Stimulated activated CD4-positive, alpha-beta T cell treated with anti-CD3 and anti-CD28 coated beads, Interleukin-4, amount 100 ng/mL, for 24 hours (primary cell): ENCODE results near the gene CACNA1D.
"Not testable (repeated sequence)": the region's sequence is repeated elsewhere in the genome, so short reads cannot be mapped to it uniquely, and the experiment has no call there.

Experiments used
- DNase-seq: peaks from one replicate; pipeline ENCODE4 v3.0.0-alpha.2; 2020

Gene CACNA1D

DNA sequence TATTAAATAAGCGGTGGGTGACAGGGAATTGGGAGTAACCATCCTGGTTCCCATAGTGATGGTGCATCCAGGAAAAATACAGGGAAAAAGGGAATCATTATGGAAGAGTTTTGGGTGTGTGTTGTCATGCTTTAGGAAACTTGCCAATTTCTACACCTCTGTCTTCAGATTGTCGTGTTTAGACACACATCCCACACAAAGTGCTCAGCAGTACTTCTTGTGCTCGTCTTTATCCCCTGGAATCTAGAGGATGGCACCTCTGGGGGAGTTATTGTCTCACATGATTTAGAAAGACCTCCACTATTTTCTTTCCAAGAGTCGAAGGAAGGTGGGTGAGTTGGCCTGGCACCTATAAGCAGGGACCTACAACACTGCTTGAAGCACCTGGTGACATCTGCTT is 35.8 kb downstream of the CACNA1D start:
- DNase-seq: no peak

DNA sequence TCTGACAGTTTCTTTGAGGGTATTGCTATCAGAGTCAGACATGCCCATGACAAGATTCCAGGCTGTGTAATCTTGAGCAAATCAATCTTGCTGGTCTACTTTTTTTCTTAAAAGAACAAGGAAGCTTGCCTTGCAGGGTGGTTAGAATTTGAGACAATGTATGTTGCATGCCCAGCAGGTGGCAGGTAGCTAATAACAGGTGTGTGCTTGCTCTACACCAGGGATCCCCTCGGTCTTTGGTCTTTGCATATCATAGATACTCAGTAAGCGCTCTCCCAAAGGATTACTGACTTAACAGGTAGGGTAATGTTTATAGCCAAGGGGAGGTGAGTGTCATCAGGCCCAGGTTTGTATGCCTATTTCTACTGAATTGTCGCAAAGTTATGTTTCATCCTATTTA is 37.3 kb downstream of the CACNA1D start:
- no peak for DNase-seq

DNA sequence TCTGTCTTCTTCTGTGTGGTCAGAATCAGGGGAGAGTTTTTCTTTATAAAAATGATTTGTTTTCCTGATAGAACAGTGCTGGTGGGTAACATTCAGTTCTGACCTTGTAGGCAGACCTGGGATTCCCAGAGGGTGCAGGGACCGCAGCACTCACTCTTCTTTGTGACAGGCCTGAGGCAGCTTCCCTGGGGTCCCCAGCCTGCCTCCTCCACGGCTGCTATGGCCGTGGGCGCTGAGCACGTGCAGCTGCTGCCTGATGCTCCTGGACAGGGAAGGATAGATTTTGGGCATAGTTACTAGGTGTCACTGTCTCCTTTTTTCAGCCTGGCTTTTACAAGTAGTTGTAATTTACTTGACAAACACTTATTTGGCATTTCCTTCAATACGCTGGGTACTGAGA is 39.1 kb downstream of the CACNA1D start:
- DNase-seq: no peak

DNA sequence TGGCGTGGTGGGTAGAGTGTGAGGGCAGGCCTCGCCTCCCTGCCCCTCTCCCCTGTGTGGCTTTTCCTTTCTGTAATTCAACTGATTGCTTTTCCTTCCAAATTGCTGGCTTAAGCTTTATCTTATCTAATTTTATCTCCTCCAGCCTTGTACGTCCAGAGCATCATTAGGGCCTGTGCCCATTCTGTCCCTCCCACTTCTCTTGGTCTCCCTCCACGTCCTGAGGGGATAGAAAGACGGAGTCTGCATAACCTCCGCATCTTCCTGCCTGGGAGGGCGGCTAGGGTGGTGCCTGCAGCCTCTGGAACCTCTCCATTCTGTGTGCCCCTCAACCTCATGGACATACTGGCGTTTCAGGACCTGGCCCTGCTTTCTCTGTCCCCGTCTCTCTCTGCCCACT is 39.8 kb downstream of the CACNA1D start:
- DNase-seq: no peak

DNA sequence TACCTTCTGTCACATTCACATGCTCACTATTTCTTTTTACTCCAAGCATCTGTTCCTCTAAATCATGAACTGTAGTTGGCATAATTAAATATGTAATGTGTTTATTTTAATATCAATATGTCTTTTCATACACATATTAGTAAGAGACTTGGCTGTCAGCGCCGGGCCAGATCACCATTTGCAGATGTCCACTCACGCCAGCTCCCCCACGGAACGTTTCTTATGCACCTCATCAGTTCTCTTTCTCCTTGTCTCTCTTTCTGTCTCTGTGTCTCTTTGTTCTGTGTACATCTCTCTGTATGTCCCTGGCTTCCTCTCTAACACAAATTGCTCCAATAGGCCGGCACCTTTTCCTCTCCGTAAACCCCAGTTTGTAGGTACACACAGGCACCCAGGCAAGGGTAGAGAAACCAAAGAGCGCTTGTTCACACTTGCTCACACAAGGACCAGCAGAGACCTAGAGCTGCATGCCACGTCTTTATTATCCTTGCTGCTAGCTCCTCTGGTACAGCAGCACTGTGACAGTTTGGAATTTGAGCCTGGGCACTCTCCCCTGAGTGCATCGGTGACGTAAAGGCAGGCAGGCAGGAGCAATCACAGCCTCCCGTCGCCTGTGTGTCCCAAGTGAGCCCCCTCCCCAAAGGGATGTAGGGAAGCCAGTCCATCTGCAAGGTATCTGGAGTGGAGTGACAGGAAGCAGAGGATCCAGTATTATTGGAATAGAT is 40.4 kb downstream of the CACNA1D start:
- no peak for DNase-seq

DNA sequence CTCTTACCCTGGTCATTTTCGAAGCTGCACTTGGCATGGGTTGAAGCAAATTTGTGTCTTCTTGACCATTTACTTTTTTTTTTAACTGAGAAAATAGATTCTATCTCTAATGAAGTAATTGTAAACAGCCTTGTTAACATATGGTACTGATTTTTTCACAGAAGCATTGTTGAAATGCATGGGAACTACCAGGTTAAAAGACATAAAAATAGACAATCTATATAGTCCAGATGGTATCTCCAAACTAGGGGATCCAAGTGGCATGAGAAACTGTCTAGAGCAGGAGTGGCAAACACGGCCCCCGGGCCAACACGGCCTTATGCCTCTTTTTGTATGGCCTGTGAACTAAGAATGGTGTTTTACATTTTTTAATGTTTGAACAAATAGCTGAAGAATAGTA is 41.9 kb downstream of the CACNA1D start:
- DNase-seq: no peak

DNA sequence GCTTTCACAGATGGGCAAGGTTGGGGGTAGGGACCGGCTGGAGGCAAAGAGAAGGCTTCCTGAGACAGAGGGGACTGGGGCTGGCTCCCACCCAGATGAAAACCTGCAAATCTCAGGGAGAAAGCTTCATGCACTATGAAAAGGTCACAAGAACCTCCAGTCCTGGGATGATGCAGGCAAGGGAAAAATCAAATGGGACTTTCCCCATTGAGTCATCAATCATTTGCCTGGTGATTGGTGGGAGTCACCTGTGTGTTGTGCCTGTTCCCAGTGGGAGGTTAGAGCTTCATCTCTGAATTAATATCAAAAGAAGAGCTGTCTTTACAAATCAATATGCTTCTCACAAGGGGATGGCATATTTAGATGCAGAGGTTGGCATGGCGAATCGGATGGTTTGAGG is 49.9 kb downstream of the CACNA1D start:
- no peak for DNase-seq

DNA sequence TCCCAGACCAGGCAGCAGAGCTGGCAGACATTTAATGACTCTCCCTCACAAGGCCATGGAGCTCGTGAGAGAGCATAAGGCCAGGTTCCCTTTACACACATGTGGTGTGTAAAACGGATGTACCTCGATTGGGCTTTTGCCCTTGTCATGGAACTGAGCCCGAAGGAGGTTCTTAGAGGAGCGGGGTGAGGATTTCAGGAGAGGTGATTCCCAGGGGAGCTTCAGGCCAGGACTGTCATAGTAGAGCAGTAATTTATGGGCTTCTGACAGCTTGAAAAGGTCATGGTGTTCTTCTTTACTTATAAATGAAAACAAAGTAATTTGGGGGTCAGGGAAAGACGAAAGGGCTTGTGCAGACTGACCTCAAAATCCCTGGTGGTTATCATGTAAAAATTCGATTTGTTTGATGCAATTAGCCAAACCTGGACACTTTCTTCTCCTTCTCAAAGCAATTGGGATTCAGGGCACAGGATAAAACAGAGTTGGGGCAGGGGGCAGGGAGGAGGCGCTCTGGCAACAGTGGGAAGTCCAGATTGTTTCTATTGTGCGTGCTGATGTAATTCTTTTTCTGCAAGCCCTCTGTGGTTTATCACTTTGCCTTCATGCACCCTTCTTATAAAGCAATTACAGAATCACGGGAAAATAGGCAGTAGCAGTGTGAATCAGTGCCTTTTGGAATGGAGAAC is 51.0 kb downstream of the CACNA1D start:
- DNase-seq: no peak

DNA sequence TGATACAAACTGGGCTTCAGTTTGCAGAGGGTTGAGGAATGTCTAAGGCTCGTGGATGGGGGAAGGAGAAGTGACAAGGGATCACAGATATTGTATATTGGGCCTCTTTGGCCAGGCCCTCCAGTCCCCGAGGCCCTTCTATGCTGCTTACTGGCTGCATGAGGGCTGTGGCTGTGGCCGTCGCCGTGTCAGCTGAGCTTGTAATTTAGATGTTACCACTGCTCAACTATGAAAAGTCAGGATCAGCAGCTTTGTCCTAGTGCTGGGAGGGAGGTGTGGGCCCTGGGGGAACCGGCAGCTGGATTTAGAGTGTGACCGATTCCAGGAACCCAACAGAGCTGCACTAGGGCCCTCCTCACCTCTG is 51.6 kb downstream of the CACNA1D start:
- no peak for DNase-seq

DNA sequence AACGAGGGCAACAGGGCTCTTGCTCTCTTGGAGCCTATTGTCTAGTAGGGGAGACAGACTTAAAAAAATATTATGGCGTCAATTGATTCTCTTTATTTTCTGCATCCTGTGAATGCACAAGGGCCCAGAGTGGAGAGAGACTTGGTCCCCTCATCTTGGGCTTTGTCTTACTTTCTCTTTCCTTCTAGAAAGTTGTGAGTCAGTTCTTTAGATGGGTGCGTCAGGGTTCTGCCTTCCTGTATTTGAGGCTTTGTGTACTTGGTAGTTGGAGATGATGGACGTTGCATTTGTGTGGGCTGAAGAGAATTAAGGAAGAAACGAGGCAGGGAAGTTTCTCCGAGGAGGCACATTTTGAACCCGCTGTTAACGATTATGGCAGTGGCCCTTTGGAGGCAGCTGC is 52.9 kb downstream of the CACNA1D start:
- DNase-seq: no peak

DNA sequence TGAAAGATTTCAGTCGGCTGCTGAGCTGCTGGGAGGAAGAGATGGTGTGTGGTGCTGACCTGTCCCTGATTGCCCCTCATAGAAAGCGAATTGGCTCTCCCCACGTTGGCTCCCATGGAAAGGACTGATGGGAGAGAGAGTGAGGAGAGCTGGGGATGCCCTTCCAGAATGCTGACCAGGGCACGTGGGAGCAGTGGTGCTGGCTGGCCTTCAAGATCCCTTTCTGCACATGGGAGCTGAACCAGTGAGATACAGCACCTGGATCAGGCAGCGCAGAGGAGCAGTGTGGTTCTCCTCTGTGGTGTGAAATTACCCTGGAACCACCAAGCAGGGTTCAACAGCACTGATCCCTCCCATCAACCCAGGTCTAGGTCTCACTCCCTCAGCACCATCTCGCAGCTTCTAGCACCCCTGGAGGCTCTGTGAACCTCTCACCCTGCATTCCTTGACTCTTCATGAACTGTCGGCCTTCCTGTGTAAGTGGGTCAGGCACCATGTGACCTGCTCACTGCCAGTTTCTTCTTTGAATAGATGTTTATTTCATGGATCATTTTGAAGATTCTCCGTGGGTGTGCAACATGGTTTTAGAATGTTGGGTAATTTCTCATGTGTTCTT is 55.7 kb downstream of the CACNA1D start:
- DNase-seq: no peak

DNA sequence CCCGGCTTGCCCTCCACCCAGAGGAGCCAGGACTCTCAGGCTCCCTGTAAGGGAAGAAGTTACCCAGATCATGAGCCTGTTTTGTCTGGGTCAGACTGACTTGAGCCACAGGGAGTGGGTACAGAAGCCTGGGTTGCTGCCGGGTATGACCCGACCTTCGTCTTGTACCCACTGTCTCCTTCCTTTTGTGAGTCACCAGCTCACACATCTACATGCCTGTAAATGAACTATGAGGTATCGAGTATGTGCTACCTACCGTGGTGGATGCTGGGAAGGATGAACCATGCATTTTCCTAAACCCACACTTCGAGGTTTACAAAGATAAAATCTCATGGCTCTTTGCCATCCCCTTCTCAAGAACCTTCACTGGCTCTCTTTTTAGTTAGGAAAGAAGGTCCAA is 56.9 kb downstream of the CACNA1D start:
- no peak for DNase-seq

DNA sequence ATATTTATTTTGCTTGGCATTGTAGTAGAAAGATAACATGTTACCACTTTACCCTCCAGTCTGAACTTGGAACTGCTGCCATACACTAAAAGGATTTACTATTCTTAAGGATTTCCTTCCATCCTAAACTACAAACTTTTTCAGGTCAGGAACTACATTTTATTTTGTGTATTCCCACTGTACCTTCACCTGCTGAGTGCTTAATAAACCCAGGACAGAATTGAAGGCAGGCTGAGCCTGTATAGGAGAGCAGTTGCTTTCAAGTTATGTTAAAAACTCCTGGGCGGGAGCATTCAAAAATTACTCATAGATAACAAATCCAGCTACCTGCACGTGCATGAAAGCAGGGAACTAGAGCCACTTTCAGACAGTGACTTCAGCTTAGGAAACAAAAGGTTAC is 58.3 kb downstream of the CACNA1D start:
- DNase-seq: no peak

DNA sequence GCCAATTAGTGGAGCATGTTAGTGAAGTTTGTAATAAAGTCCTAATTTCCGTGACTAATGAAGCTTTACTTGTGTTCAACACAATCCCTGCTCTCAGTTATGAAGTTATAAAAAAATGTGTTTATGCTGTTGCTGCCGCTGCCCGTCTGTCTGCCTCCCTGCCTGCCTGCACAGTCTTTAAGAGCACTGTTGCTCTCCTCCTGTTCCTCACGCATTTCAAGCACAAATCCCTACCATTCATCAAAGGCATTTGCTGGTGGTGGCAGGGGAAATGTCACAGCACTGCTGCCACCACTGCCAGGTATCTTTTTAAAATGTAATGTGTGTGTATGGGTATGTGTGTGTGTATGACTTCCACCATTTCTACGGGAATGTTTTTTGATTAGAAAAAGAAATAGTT is 58.8 kb downstream of the CACNA1D start:
- no peak for DNase-seq

DNA sequence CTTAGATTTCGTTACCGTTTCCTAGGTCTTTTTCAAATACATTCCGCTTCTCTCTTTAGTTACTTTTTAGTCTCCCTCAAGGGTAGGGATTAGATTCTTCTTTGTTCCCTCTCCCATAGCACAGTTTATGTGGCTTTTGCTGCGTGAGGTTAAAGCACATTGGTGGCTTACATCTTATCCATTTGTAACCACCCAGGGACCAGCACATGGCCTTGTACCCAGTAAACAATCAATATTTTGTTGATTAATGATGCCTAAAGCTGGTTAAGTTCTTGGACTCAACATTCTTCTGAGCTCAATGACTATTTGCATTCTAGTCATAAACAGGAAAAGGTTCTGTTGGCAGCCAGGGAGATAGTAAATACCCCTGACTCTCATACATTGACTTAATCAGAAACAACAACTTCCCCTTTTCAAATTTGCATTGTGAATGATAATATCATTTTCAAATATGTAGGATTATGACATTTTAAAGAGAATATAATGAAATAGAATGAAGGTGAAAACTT is 60.2 kb downstream of the CACNA1D start:
- no peak for DNase-seq

DNA sequence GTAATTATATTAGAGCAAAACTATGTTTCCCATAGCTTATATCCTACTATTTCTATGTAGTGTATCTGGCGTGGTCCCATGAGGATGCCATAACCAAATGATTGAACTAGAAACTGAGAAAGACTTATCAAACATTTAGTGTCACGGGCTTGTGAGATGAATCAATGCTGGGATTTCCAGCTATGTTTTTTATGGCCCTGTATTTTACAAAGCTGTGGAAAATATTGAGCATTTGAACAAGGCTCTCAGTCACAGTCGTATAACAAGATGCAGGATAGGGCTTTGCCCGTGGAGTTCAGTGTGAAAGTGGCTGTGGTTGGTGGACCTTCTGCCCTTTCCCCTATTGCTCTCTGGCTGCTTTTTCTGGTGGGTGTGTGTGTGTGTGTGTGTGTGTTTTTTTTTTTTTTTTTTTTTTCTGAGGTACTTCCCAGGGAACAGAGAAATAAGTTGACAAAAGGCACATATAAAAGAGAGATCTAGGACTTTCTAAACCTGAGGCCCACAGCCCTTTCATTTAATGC is 60.7 kb downstream of the CACNA1D start:
- peak; percentile 25 for DNase-seq

DNA sequence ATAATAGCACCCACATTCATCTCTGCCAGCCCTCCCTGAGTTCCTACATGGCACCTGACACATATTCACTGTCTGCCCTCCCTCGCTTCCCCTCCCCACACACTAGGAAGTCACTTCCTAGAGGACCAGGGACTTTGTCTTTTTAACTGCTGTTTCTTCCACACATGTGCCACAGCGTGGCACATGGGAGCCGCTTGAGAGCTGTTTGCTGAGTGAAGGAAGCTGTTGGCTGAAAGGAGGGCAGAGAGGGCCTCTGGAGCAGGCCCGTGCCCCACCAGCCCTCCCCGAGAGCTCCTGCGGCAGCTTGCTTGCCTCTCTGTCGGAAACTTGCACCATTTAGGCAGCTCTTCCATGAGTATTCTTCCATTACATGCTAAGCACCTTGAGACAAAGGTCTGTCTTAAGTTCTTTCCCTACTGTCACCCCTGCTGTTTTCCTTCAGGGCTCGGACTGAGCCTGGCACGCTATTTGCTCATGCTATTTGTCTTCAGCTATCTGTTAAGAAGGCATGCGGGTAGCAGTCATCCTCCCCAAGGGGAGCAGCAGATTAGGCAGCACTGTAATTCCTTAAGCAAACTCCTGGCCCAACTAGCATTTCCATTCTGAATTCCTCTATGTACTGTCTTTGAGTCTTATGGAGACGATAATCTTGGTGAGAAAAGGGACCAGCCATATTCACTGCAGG is 72.2 kb downstream of the CACNA1D start:
- DNase-seq: no peak

DNA sequence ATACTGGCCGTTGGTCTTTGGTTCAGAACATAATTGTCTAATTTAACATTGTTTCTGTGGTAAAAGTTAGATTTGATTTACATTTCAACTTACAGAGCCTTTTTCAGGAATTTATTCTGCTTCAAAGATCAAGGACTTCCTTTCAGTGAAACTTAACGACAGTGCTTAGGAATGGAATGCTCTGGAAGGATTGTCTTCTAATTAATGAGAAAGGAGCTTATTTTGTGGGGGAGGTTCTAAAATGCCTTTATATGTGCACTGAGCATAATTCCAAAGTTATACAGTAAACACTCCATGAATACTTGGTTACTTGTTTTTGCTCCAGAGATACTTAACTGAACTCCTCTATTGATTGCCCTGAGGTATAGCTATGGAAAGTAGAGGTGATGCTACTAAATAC is 75.7 kb downstream of the CACNA1D start:
- no peak for DNase-seq

DNA sequence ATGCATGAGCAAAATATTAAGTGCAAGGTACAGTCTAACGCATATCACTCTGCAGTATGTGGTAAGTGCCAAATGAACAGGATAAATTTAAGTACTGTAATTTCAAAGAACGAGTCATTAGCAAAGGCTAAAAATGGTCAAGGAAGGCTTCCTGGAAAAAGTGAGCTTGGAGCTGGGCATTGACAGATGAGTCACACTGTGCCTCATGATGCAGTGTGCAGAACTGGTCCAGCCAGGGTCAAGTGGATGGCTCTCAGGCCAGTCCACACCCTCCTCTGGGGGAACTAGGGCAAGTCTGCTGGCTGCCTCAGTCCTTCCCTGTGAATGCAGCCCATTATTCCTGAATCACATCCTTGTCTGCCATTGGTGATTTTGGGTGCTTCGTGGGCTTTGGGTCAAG is 76.3 kb downstream of the CACNA1D start:
- no peak for DNase-seq

DNA sequence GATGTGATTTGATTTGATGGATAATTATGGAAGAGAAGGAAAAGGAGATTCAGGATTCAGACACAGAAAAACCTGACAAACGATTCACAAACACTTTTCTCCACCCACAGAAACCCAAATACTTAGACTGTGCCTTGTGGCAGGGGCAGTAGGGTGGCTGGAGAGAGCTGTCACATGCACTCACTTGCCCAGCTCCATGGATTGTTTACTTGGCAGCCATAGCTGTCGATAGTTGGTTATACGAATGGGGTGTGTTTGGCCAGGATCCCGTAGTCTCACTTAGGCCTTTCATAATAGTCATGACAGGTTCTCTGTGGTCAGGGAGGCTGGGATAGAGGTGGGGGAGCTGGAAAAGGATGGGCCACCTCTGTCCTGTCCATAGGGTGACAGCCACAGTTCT is 76.9 kb downstream of the CACNA1D start:
- no peak for DNase-seq

DNA sequence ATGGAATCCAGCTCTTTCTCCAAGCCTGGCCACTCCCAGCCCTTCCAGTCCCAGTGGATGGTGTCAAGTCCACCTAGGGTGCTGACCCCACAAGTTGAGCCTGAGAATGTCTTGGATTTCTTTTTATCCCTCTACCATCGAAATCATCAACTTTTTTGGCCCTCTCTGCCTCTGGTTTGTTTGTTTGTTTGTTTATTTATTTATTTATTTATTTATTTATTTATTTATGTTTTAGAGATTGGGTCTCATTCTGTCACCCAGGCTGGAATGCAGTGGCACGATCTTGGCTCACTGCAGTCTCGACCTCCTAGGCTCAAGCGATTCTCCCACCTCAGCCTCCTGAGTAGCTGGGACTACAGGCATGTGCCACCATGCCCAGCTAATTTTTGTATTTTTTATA is 77.8 kb downstream of the CACNA1D start:
- DNase-seq: not testable (repeated sequence)

DNA sequence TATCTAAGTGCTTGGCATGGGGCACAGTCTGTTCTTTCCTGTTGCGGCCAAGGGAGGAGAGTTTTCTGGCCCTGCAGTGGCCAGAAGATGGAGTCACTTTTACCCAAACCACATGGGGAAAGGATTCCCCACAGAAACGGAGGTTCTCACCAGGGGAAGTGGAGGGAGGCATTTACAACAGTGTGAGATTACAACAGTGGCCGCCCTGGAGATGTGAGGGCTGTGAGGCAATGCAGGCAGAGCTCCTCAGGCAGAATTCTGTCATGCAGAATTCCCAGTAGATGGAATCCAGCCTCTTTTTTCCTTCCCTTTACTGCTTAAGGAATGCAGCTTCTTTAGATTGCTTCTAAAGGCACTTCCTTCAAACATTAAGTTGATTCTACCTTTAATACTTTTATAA is 83.1 kb downstream of the CACNA1D start:
- no peak for DNase-seq

DNA sequence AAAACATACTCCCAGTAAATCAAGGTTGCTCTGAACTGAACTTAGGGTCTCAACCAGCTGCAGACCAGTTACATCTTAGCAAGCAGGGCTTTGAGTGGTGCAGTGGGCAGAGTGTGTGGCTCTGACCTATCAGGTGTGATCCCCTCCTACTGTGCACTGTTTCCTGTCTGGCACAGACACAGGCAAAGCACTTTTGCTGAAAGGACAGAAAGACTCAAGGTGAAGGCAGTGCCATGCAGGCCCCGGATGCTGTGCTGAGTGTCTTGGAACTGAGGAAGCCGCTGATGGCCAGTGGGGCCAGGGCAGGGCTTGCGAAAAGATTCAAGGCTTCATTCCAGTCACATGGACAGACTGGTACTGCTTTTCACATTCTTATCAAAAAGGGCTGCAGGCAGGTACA is 85.2 kb downstream of the CACNA1D start:
- no peak for DNase-seq

DNA sequence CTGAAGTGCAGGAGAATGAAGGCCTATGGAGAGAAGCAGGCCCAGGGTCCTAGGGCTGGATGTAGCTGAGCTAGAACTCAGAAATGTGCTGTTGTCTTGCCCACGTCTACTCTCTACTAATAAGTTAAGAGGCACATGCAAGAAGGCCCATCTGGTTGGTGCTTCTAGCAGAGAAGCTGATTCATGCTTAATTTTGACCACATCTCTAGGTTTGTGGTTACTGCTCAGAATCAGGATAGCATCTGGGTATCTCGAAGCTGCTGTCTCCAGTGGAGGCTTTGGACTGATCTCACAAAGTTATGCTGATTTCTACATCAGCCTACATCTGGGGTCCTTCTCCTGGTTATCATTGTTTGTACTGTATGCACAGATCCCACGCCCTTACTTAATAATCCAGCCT is 87.3 kb downstream of the CACNA1D start:
- no peak for DNase-seq
